B cell (primary cell): ENCODE results near the gene TOX2.

Source experiments
- CTCF ChIP-seq: fragments of 200-600 bp; IDR thresholded peaks from one replicate; pipeline ENCODE4 v1.8.0; 2022; ENCODE audit warnings: antibody characterized with exemption, mild to moderate bottlenecking
- EZH2 ChIP-seq: IDR thresholded peaks from 2 replicates; pipeline ENCODE4 v1.6.1; 2012; ENCODE audit warnings: borderline replicate concordance, low read depth, mild to moderate bottlenecking, moderate library complexity, low read length; ENCODE audit not compliant: insufficient read depth, poor library complexity, severe bottlenecking

- TF ChIP-seq CTCF (no peak), EZH2 (no peak)
Observed at GRCh38 chr20:43996240-43996930, 81.7 kb downstream of the TOX2 start.
